SW 1271 (cell line): ENCODE results near the gene GRID1.

Experiments
- DNase-seq, 2 experiments: peaks; one replicate each; lab custom pipeline; 2025; lab: John Stamatoyannopoulos, UW

The GRID1 gene

DNA sequence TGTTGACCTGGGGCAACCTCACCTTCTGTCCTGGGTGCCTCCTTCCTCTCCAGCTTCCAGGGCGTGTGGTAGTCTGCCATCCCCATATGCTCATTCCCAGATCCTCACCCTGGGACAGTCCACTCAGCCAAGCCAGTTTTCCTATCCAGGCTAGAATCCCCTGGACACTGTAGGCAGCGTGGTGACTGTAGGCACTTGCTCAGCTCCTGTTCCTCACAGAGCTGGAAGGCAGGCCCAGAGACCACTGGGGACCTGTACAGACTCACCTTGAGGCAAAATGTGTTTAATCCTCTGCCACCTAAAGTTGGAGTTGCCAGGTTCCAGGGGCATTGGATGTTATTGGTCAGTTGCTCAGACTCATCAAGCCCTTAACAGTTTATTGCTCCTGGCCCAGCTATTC, 2.4 kb upstream of the GRID1 start:
- no peak for DNase-seq

DNA sequence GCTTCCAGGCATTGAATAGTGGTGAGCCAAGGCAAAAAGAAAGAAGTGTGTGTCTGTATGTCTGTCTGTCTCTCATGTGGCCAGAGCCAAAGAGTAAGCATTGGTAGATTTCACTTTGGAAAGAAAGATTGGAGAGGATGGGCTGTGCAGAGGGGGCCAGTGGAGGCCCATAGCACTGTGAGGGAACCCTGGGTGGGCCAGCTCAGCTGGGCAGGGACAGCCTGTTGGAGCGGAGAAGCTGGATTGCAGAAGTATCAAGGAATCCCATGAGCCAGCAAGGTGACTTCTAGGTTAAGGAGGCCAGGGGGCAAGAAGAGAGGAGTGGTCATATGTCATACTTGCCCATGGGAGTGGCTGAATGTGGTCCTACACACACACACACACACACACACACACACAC, 1.5 kb upstream of the GRID1 start:
- no peak for DNase-seq

DNA sequence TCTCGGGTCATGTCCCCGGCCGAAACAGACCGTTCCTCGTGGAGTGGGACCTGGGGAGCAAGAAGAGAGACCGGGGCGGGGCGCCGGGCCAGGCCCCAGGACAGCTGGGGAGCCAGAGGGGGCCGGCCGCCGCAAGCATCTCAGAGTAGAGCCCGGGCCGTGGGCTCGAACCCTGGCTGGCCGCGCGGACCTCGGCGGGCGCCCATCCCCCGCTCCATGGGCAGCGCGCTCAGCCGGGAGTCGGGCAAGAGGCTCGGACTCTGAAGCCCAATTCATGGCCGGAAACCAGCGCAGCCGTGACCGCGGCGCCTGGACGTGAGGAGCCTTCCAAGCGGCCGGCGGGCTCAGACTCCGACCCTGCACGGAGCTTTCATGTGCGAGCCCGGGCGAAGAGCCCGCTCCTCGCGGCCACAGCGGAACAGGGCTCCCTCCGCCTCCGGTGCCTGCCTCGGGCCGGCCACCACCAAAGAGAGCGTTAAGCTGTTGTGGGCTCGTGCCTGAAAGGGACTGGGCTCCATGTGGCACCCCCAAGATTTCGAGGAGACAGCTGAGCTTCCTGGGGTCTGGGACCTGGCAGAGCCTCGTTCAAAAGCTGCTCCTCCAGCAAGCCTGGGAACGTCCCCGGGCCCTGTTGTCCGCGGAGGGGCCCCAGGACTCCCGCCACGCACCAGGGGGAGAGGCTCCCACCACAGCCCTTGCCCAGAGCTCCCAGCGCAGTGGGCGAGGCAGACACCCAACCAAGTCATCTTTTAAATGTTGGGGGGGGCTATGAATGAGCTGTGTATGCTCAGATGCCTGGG, 757 bp upstream of the GRID1 start:
- DNase-seq = no peak

GRCh38 chr10:86366902-86367151, 232 bp upstream of the GRID1 start:
- no peak for DNase-seq

GRCh38 chr10:86365346-86366032, 1.1 kb downstream of the GRID1 start:
- DNase-seq = peak in 1 of 2 experiments; percentile 2

- no peak for DNase-seq
Observed at GRCh38 chr10:86364491-86365345, 1.9 kb downstream of the GRID1 start.

DNA sequence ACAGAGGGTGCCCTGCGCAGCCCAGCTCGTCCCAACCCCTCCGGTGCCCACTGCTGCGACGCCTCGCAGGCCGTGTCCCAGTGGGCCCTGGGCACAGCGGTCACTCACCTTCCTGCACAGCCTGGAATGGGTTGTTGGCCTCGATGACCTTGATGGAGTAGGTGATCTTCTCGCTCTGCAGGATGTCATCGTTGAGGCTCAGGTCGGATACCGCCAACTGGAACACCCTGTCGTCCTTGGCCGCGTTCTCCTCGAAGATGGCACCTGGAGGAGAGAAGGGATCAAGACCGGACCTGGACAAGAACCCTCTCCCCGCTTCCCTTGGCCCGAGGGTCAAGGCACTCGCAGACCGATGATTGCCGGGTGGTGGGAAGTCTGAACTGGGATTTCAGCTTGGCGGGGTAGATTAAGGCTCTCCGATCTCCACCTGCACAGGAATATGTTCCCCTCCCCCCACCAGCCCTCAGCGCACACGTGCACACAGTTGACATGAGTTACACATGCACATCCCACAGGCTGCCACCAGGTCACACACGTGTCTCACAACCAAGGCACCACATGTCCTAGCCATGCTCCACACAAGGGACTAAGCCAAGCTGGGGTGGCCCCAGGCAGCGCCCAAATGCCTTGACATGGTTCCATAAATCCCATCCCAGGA, 2.6 kb downstream of the GRID1 start:
- DNase-seq = no peak

- no peak for DNase-seq
Observed at GRCh38 chr10:86363184-86363832, 3.3 kb downstream of the GRID1 start.

DNA sequence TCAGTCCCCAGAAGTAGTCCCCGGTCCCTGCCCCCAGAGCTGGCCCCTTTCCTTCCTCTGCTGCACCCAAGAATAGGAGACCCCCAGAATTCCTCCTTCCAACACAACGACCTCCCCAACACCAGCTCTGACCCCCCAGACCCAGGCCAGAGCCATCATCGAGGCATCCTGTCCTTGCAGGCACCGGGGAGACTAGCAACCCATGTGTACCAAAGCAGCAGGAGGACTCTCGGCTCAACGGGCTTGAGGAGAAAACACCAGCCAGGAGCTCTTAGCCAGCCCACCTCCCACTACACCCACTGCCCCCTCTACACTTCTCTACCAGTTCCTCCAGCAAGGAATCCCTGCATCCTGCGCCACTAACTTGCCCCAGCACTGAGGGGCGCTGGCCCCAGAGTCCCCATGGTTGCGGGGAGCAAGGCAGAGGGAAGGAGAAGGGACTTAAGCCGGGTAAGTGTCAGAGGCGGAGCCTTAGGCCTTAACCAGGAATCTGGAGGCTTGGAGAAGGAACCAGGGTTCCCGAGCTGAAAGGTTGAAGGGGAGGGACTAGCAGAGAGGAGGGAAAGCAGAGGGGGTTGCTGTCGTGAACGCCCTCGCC, 3.9 kb downstream of the GRID1 start:
- DNase-seq = no peak

- no peak for DNase-seq
Observed at GRCh38 chr10:86362129-86362527, 4.5 kb downstream of the GRID1 start.

GRCh38 chr10:86361156-86362128, 5.2 kb downstream of the GRID1 start:
- DNase-seq = no peak

- no peak for DNase-seq
Observed at GRCh38 chr10:86360657-86361056, 5.9 kb downstream of the GRID1 start.

- DNase-seq = no peak
Observed at GRCh38 chr10:86359954-86360353, 6.6 kb downstream of the GRID1 start.

DNA sequence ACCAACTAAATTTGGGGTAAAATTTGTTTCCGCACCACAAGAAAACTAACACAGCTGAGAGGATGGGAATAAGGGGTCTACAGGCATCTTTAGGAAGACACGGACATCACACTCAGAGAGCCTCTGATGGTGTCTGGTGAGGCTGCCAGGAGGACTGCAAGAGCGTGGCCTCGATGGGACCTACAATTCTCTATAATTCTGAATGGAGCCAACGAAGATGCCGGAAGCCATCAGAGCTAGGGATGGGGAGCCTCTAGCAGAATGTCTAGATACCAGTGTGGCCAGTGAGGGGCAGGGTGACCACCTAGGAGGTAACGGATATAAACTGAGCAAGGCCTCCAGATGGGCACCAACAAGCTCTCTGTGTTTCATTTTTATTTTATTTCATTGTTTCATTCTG, 7.5 kb downstream of the GRID1 start:
- no peak for DNase-seq

- no peak for DNase-seq
Observed at GRCh38 chr10:86357676-86358075, 8.9 kb downstream of the GRID1 start.

DNA sequence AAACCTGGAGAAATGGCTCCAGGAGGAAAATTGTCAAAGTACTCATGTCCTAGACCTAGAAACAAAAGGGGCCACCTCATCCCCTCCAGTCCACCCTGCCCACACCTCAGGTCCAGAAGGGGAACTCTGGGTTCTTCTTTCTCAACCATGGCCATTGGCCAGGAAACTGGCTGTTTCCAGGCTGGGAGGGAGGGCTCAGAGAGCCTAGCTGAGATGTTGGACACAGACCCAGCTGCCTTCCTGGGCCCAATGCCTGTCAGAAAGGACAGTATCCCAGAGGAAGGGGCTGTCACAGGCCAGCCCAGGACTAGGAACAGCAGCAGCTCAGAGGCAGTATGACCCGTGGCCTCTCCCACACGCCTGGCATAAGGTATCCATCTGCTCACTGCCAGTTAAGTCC, 9.6 kb downstream of the GRID1 start:
- DNase-seq = no peak

- DNase-seq = no peak
Observed at GRCh38 chr10:86356296-86356695, 10.3 kb downstream of the GRID1 start.

- DNase-seq = no peak
Observed at GRCh38 chr10:86355571-86356038, 11.0 kb downstream of the GRID1 start.

- DNase-seq = no peak
Observed at GRCh38 chr10:86354761-86355540, 11.6 kb downstream of the GRID1 start.
